Keratinocyte (primary cell): ENCODE data around the gene SYTL1. TPM values are rescaled to one million over a fixed set of nuclear protein-coding genes. Genes with fewer than 3 reads are reported as not detected.

Experiments
- DNase-seq: peaks from one replicate; pipeline ENCODE4 v3.0.0-alpha.2; 2011; ENCODE audit warnings: low read depth, missing footprints, low spot score
- FAIRE-seq: peaks from 2 replicates; lab custom pipeline; 2011; peaks lifted over from hg19 to GRCh38; lab: Jason Lieb, UNC
- H2AFZ ChIP-seq: 2 replicates; pipeline ENCODE4 v1.6.0; 2012; ENCODE audit warnings: low read length, control low read depth, inconsistent platforms; ENCODE audit not compliant: control insufficient read depth
- H3K27ac ChIP-seq: 2 replicates; pipeline ENCODE4 v1.5.1; 2011; ENCODE audit warnings: low read length; ENCODE audit not compliant: control insufficient read depth, insufficient read depth
- H3K27me3 ChIP-seq: 3 replicates; pipeline ENCODE4 v1.6.0; 2011; ENCODE audit warnings: low read length; ENCODE audit not compliant: control insufficient read depth, insufficient read depth; ENCODE audit errors: extremely low read depth
- H3K36me3 ChIP-seq, 2 experiments: 2 replicates in 1 of 2; 3 replicates in 1 of 2; pipeline ENCODE4 v1.5.1; 2011; ENCODE audit warnings: low read length in 2 of 2, mild to moderate bottlenecking in 1 of 2; ENCODE audit not compliant: control insufficient read depth in 2 of 2, insufficient read depth in 2 of 2; ENCODE audit errors: extremely low read depth in 1 of 2
- H3K4me1 ChIP-seq: 3 replicates; pipeline ENCODE4 v1.5.1; 2011; ENCODE audit warnings: low read length; ENCODE audit not compliant: control insufficient read depth, insufficient read depth; ENCODE audit errors: extremely low read depth
- H3K4me2 ChIP-seq: 3 replicates; pipeline ENCODE4 v1.6.0; 2011; ENCODE audit warnings: low read depth, low read length; ENCODE audit not compliant: control insufficient read depth, insufficient read depth; ENCODE audit errors: extremely low read depth
- H3K4me3 ChIP-seq, 3 experiments: fragments of 200-600 bp in 1 of 3; sonication (generic) in 1 of 3; 2 replicates in 2 of 3; 3 replicates in 1 of 3; pipeline ENCODE4 v1.5.1; 2011 to 2016; ENCODE audit warnings: low read length in 3 of 3, mild to moderate bottlenecking in 3 of 3, control low read depth in 2 of 3, inconsistent platforms in 1 of 3, low read depth in 1 of 3, mixed read lengths in 1 of 3, mixed run types in 1 of 3, moderate library complexity in 1 of 3; ENCODE audit not compliant: control insufficient read depth in 2 of 3, insufficient read depth in 2 of 3; ENCODE audit errors: extremely low read depth in 1 of 3
- H3K79me2 ChIP-seq: 2 replicates; pipeline ENCODE4 v1.6.0; 2012; ENCODE audit warnings: low read length; ENCODE audit not compliant: control insufficient read depth, insufficient read depth
- H3K9ac ChIP-seq: 3 replicates; pipeline ENCODE4 v1.6.0; 2011; ENCODE audit warnings: low read length; ENCODE audit not compliant: control insufficient read depth, insufficient read depth; ENCODE audit errors: extremely low read depth
- H3K9me1 ChIP-seq: 3 replicates; pipeline ENCODE4 v1.6.0; 2011; ENCODE audit warnings: low read length; ENCODE audit not compliant: control insufficient read depth, insufficient read depth; ENCODE audit errors: extremely low read depth
- H3K9me3 ChIP-seq: 2 replicates; pipeline ENCODE4 v1.5.1; 2012; ENCODE audit warnings: low read depth, low read length; ENCODE audit not compliant: control insufficient read depth
- H4K20me1 ChIP-seq: 3 replicates; pipeline ENCODE4 v1.6.0; 2011; ENCODE audit warnings: low read length; ENCODE audit not compliant: control insufficient read depth, insufficient read depth; ENCODE audit errors: extremely low read depth
- EZH2 ChIP-seq: IDR thresholded peaks from one replicate; pipeline ENCODE4 v1.6.1; 2012; ENCODE audit warnings: inconsistent platforms, mild to moderate bottlenecking, low read length, moderate library complexity
- dilution Hi-C: fragments of 300-500 bp; cut with MboI; formaldehyde crosslinking; loops from one replicate; pipeline ENCODE4 v1.7.0; 2020; ENCODE audit warnings: low sequenced_read_pairs; ENCODE audit not compliant: extremely low pct_ligation_motif_present
- polyA plus RNA-seq, 5 experiments: library from polyadenylated mRNA; depleted of rRNA in 3 of 5; stranded (reverse) in 3 of 5; stranded (forward) in 1 of 5; unstranded in 1 of 5; fragments of >200 nt; gene quantifications; 1 replicate in 1 of 5; 2 replicates in 3 of 5; 3 replicates in 1 of 5; pipeline versions ENCODE4 v1.2.1 to v1.2.3, GENCODE V29; 2011 to 2012; ENCODE audit warnings: missing spikeins in 2 of 5, low read depth in 1 of 5, low replicate concordance in 1 of 5
- TF ChIP-seq, protein P1 (sequence below), 3 experiments: IDR thresholded peaks in 1 of 3; conservative IDR thresholded peaks in 1 of 3; optimal IDR thresholded peaks in 1 of 3; 2 replicates in 2 of 3; 3 replicates in 1 of 3; pipeline versions ENCODE3 to v1.5.1; 2011; ENCODE audit warnings: low read length in 3 of 3, mild to moderate bottlenecking in 3 of 3, moderate library complexity in 2 of 3, control low read depth in 1 of 3, inconsistent platforms in 1 of 3; ENCODE audit not compliant: insufficient read depth in 2 of 3; ENCODE audit errors: extremely low read depth in 1 of 3

The SYTL1 gene
- polyA plus RNA-seq, 1 donor (not counting 4 experiments of a cell fraction or from before 2014, with no cell fraction given) = 15.6 TPM

DNA sequence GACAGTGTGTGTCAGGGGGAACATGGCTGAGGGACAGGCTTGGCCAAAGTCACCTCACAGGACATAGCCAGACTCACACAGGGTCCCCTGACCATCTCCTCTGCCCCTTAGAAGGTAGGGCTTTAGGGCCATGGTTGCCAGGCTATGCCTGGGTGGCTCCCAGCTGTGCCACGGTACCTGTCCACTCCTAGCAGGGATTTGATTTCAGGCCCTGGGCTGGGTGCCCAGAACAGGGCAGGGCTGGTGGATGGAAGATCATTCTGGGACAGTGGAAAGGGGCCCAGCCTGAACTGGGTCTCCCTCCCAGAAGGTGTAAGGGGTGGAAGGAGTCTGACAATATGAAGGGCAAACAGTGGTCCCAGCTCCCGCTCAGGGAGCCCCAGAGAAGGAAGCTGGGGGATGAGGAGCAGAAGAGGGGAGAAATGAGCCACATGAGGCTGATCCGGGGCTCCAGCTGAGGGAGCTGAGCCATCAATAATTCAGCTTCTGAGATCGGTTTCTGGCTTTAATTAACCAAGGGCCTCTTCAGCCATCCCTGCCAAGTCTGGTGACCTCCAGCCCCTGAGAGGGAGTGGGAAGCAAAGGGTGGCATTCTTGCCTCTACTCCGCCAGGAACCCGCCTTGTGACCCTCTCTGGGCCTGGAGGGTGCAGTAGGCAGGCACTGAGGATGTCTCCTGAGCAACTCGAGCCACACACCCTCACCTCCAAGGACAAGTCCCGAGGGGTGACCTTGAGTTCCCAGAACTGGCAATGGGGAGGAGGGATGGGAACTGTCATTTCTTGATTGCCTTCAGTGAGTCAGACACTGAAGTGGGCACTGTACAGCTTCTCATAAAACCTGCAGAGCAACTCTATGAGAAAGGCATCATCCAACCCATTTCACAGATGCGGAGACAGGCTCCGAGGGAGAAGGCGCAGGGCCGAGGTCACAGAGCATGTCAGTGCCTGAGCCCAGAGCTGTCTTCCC is 39.2 kb downstream of the SYTL1 start:
- H3K36me3 ChIP-seq = no peaks in the 10 kb centered on the region
- dilution Hi-C loops = no loop called here
- FAIRE-seq (no peak), DNase-seq (no peak)
- no peak overlapping the region for H3K9ac ChIP-seq
- no peaks in the 10 kb centered on the region for H4K20me1 ChIP-seq
- H3K27ac ChIP-seq = no peak overlapping the region
- no peak overlapping the region for H3K4me2 ChIP-seq
- H3K27me3 ChIP-seq = no peaks in the 10 kb centered on the region
- H3K9me3 ChIP-seq = no peaks in the 10 kb centered on the region
- H3K4me1 ChIP-seq = peaks cover 16% of the 10 kb centered on the region
- no peaks in the 10 kb centered on the region for H3K9me1 ChIP-seq
- H3K79me2 ChIP-seq = no peaks in the 10 kb centered on the region
- no peak overlapping the region for H2AFZ ChIP-seq
- TF ChIP-seq, protein P1, sequence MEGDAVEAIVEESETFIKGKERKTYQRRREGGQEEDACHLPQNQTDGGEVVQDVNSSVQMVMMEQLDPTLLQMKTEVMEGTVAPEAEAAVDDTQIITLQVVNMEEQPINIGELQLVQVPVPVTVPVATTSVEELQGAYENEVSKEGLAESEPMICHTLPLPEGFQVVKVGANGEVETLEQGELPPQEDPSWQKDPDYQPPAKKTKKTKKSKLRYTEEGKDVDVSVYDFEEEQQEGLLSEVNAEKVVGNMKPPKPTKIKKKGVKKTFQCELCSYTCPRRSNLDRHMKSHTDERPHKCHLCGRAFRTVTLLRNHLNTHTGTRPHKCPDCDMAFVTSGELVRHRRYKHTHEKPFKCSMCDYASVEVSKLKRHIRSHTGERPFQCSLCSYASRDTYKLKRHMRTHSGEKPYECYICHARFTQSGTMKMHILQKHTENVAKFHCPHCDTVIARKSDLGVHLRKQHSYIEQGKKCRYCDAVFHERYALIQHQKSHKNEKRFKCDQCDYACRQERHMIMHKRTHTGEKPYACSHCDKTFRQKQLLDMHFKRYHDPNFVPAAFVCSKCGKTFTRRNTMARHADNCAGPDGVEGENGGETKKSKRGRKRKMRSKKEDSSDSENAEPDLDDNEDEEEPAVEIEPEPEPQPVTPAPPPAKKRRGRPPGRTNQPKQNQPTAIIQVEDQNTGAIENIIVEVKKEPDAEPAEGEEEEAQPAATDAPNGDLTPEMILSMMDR (optimal IDR thresholded peaks at IDR 0.05 in 1 of 3, IDR thresholded peaks at IDR 0.05 in 1 of 3, conservative IDR thresholded peaks at IDR 0.05 in 1 of 3; ENCODE audit: extremely low read depth in 1 of 3, insufficient read depth in 2 of 3, low read length in 3 of 3) = no peak
- TF ChIP-seq EZH2 = no peak
- no peak overlapping the region for H3K4me3 ChIP-seq

DNA sequence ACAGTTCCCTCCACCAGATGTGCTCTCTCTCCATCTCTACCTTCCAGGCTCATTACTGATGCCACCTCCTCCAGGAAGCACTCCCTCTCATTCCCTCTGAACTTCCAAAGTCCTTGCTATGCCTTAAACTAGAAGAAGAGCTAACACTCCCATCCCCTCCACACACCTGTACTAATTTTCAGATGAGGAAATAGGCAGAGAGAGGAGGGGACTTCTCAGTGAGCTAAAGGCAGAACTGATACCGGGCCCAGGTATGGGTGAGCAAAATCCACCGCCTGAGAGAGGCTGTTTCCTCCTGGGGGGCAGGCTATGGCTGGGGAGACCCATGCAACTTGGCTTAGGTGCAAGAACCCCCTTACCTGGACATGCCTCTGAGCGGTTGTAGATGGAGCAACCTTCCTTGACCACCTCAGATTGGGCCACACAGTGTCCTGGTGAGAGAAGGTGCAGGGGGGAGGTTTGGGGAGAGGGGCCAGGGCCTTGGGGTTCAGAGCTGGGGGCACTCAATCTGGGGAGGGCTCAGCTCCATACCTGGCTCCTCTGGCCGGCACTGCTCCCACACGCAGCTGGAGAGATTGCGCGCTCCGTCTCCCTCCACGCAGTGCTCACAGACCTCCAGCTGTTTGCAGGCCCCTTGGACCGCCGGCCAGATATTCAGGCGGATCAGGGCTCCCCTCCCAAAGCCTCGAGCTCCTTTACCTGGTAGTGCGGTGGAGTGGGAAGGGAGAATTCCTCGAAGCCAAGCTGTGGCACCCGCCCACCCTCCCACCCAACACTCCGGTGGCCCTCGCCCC is 40.3 kb downstream of the SYTL1 start:
- Histone ChIP-seq H3K4me1 (peaks cover 16% of the 10 kb centered on the region), H3K27ac (no peak overlapping the region)

More for the DNA sequence above, 40.3 kb downstream of the SYTL1 start:
- Histone ChIP-seq H3K36me3 (no peaks in the 10 kb centered on the region), H3K9me1 (no peaks in the 10 kb centered on the region), H3K79me2 (no peaks in the 10 kb centered on the region), H3K9me3 (no peaks in the 10 kb centered on the region), H3K4me3 (peak overlapping the region in 1 of 3 experiments; percentile 43), H3K4me2 (no peak overlapping the region), H3K9ac (no peak overlapping the region), H3K27me3 (no peaks in the 10 kb centered on the region), H2AFZ (no peak overlapping the region), H4K20me1 (no peaks in the 10 kb centered on the region)
- DNase-seq (no peak), FAIRE-seq (no peak)
- TF ChIP-seq, protein P1 (optimal IDR thresholded peaks at IDR 0.05 in 1 of 3, IDR thresholded peaks at IDR 0.05 in 1 of 3, conservative IDR thresholded peaks at IDR 0.05 in 1 of 3; ENCODE audit: extremely low read depth in 1 of 3, insufficient read depth in 2 of 3, low read length in 3 of 3) = no peak
- TF ChIP-seq EZH2 = no peak
- dilution Hi-C loops = no loop called here
